Measurements from ENCODE around the gene UBD.

UBD gene

DNA sequence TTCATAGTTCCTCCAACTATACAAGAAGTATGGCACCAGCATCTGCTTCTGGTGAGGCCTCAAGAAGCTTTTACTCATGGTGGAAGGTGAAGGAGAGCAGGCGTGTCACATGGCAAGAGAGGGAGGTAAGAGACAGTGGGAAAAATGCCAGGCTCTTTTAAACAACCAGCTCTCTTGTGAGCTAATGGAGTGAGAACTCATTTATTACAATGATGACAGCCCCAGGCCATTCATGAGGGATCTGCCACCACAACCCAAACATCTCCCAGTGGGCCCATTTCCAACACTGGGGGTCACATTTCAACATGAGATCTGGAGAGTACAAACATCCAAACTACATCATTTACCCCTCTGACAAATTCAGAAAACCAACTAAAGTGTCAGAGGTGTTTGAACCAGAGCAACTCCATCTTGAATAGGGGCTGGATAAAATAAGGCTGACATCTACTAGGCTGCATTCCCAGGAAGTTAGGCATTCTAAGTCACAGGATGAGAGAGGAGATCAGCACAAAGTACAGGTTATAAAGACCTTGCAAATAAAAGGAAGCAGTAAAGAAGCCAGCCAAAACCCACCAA is 2.2 kb upstream of the UBD start:
- in situ Hi-C loops (cut with MboI; ENCODE audit: low sequenced_read_pairs) = no loop called here

DNA sequence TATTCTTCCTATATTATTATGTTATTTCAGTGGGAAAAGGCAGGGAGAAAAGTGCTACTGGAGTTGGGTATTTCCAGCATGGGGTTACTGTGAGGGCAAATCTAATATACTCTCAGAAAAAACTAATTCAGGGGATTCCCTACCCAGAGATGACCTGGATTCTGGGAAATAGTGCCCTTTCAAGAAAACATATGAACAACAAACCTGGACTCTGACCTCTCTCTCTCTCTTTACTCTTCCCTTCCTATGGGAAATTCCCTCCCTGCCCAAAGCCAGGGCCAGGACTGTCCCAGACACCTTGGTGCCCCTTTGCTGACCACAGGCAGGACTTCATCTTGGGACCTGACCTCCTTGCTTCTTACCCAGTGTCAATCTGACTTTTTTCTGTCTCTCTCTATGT is 1.6 kb upstream of the UBD start:
- in situ Hi-C loops (cut with MboI; ENCODE audit: low sequenced_read_pairs) = no loop called here

DNA sequence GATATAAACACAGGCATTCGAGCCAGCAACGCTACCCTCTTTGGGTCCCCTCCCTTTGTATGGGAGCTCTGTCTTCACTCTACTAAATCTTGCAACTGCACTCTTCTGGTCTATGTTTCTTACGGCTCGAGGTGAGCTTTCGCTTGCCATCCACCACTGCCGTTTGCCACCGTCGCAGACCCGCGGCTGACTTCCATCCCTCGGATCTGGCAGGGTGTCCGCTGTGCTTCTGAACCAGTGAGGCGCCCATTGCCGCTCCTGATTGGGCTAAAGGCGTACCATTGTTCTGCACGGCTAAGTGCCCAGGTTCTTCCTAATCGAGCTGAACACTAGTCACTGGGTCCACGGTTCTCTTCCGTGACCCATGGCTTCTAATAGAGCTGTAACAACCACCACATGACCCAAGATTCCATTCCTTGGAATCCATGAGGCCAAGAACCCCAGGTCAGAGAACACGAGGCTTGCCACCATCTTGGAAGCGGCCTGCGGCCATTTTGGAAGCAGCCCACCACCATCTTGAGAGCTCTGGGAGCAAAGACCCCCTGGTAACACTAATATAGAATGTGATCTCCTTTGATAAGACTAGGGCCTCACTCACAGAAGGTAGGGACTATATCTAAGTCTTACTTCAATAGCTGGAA is 973 bp downstream of the UBD start:
- in situ Hi-C loops (cut with MboI; ENCODE audit: low sequenced_read_pairs) = no loop called here

DNA sequence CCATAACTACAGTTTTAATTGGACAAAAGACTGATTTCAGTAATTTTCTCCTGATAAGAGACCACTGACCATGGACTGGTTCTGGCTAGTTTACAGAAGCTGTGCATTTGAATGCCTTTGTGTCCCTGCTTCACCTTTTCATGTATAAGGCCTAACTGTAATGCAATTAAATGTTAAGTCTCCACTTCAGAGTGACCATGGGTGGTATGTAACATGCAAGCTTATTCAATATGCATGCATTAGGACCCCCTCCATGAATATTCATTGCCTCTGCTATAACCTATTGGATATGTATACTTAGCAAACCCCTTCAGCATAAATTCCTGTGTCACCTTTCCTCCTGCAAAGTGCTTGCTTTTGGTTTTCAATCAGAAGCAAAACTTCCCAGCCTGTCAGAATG is 2.2 kb downstream of the UBD start:
- in situ Hi-C loops (cut with MboI; ENCODE audit: low sequenced_read_pairs) = no loop called here

DNA sequence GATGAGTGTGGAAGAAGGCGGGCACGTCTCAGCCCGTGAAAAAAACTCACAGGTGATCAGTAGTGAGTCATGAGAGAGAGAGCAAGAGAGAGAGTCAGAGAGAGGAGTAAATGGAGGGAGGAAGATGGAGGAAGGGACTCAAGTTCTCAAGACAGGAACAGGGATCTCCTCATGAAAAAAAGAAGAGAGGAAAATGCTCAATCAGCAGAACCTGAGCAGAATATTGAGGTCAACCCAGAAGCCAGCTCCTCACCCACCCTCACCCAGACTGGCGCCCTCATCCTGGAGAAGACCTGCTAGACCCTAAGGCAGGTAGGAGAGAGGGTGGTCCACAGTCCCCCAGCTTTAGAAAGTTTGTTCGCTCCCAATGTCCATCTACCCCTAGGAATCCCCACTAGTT is 4.8 kb downstream of the UBD start:
- in situ Hi-C loops (cut with MboI; ENCODE audit: low sequenced_read_pairs) = no loop called here

DNA sequence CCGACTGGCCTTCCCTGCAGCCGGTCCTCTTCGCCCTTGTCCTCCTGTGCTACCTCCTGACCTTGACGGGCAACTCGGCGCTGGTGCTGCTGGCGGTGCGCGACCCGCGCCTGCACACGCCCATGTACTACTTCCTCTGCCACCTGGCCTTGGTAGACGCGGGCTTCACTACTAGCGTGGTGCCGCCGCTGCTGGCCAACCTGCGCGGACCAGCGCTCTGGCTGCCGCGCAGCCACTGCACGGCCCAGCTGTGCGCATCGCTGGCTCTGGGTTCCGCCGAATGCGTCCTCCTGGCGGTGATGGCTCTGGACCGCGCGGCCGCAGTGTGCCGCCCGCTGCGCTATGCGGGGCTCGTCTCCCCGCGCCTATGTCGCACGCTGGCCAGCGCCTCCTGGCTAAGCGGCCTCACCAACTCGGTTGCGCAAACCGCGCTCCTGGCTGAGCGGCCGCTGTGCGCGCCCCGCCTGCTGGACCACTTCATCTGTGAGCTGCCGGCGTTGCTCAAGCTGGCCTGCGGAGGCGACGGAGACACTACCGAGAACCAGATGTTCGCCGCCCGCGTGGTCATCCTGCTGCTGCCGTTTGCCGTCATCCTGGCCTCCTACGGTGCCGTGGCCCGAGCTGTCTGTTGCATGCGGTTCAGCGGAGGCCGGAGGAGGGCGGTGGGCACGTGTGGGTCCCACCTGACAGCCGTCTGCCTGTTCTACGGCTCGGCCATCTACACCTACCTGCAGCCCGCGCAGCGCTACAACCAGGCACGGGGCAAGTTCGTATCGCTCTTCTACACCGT is 6.1 kb downstream of the UBD start:
- in situ Hi-C loops (cut with MboI; ENCODE audit: low sequenced_read_pairs) = no loop called here

DNA sequence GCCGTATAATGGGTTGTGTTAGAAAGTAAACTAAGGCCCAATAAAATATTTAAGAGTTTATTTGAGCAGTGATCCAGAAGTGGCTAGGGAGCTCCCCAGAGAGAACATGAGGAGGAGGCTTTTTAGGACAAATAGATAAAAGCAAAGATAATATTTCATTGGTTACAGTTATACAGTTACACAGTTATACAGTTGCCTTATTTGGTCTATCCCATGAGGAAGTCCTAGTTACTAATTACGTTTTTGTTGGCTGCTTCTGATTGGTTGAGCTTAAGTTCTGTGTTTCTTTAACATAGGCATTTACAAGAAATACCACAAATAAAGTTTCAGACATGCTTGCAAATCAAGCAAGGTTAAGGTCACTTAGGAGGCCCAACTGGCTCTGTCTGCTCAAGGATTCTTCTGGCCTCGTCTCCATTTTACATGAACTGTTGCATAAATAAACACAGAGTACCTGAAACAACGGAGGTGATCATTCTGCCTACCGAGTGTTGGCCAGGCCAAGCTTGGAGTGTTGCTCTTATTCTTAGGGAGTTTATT is 7.0 kb downstream of the UBD start:
- in situ Hi-C loops (cut with MboI; ENCODE audit: low sequenced_read_pairs) = no loop called here

DNA sequence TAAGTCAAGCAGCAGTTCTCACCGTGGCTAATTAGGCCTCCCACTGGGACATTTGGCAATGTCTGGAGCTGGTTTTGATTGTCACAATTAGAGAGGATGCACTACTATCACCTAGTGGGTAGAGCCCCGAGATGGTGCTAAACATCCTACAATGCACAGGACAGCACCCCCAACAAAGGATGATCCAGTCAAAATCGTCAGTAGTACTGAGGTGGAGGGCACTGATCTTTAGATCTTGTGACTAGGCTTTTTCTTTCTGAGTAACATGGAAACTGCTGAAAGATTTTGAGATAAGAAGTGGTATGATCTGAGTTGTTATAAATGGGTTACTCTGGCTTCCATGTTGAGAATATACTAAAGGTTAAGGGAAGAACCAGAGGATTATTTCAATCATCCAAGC is 12.0 kb downstream of the UBD start:
- in situ Hi-C loops (cut with MboI; ENCODE audit: low sequenced_read_pairs) = no loop called here

DNA sequence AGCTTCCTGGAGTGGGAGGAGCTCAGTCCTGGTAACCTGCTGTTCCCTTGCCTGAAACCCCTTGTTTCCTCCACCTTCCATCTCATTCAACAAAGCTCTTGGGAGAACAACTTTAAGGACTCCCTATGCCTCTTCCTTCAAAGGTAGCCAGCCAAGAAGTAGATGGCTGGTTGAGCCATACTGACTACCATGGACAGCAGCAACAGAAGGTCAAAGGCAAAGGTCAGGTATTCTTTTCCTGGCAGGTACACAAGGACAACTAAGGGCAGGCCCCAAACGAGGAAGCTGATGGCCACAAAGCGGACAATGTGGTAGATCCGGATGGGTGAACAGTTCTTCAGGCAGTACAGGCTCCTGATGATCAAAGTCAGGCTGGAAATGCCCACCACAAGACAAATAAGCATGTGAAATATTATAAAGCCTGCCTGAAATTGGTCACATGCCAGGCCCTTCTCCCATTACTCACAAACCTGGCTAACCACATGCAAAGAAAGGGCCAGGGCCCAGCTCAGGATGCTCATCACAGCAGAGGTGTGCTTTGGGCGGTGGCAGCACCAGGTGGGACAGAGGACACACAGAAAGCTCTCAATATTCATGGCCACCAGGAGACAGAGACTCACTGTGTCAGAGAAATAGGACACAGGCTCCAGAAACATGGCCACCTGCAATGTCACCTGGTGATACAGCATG is 21.7 kb downstream of the UBD start:
- in situ Hi-C loops (cut with MboI; ENCODE audit: low sequenced_read_pairs) = no loop called here

DNA sequence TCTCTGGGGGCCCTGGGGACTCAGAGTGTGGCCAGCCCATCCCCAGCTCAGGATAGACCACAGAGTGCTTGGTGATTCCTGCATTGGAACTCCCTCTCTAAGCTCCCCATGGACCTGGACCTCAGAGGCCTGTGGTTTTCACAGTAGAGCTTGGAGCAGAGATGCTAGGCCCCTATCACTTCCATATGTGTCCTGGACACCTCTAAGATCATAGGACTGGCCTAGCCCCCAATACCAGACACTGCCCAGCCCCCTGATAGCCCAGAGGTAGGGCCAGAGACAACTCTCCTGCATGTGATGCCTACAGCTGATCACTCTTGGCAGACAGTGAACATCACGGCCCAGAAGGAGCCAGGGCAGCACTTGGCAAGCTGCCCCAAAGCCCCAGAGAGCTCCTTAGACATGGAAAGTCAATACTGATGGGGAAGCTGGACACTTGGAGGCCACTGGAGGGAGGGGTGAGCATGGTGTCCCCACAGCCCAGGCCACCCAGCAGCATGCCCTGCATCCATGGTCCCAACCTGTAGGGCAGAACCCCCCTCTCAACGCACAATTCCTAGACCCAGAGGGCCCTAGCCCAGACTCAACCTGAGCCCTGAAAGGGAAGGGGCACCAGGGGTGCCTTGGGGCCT is 27.1 kb downstream of the UBD start:
- in situ Hi-C loops (cut with MboI; ENCODE audit: low sequenced_read_pairs) = no loop called here

DNA sequence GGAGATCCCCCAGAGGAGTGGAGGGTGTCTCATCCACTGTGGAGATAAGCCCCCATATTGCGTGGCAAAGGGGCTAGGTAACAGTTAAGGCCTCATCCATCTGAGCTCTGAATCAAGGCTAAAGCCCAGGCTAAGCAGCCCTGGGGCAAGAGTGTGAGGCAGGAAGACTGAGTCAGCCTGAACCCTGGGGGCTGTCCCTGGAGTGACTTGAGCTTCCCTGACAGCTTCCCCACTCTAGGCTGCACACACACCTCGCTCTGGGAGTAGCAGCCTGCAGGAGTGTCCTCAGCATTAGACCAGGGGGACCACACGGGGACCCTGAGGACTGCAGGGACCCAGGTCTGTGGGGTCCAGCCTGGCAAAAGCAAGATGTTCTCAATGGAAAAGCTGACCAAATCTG is 27.9 kb downstream of the UBD start:
- in situ Hi-C loops (cut with MboI; ENCODE audit: low sequenced_read_pairs) = no loop called here

DNA sequence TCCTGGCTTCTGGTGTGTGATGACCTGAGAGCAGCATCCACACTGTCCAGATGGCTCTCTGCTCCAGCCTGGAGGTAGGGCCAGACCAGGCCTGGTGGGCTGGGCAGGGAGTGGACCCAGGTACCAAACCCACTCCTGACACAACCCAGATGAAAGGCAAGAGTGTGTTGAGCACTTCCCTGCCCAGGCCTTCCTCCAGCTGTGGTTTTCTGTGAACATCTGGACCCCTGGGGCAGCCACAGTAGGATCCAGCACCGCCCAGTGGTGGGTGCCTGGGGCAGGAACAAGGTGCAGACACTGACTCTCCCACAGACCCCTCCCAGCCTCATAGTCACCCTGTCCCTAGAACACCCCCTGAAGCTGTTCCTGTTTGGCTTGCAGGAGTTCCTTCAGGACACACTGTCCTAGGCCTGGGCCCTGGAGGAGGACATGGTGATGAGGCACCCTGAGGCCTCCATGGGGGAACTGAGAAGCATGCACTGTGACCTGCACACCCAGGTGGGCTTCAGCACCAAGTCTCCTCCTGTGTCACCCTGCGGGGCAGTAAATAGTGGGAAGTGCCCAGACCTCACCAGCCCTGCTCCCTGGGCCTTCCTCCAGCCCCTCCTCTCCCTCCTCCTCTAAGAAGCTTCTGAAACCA is 28.7 kb downstream of the UBD start:
- in situ Hi-C loops (cut with MboI; ENCODE audit: low sequenced_read_pairs) = no loop called here

DNA sequence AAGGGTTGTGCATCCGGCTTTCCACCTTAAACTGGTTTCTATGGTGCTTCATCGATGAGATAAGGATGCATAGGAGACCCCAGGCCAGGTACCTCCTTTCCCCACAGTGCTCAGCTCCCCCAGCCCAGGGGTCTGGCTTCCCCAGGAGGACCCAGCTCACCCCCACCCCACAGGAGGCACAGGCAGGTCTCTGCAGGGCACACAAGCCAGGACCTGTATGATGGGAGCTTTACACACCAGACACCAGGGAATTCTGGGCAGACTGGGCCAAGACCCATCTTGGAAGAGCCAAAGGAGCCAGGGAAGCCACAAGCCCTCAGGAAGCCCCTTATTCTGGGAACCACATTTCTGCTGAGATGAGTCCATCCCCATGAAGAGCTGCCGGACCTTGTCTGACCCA is 29.6 kb downstream of the UBD start:
- in situ Hi-C loops (cut with MboI; ENCODE audit: low sequenced_read_pairs) = no loop called here

DNA sequence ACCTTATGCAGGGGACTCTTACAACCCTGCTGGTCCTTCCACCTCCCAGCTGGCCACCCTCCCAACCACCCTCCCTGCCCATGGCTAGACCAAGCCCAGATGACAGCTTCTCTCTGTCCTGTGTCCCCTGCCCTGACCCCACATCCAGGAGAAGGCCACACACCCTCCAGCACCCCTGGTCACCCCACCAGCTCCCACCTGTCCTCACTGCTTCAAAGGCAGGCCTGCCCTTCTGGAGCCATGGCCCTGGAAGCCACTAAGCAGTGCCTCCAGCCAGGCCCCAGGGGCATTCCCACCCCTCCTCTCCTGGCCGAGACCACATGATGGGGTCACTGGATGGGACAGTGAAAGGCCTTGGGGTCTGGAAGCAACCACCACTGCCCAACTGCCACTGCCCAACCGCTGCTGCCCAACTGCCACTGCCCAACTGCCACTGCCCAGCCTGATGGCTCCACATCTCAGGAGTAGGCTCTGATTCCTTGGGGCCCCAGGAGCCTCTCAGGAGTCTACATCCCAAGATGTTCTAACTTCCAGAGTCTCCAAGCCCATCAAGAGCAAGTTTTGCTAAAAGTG is 30.5 kb downstream of the UBD start:
- in situ Hi-C loops (cut with MboI; ENCODE audit: low sequenced_read_pairs) = no loop called here

DNA sequence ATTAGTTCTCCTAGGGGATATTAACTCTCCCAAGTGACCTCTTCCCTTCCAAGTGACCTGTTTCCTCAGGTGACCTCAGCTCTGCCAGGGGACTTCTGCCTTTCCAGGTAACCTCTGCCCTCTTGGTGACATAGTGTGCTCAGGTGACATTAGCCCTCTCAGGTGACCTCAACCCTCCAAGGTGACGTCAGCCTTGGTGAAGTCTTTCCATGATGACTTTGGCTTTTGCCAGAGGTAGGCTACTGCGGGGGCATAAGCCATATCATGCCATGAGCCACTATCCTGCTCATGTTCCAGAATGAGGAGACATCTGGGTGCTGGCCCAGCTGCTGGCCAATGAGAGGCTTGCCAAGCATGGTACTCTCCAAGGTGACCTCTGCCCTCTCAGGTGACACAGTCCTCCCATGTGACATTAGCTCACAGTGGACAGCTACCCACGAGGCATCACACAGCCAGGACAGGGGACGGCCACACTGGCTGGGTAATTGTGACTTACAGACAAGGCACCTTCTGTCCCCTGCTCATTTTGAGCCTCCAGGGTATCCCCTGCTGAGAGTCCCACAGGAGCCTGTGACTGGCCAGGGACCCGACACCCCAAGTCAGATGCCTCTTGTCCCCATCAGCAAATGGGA is 31.1 kb downstream of the UBD start:
- in situ Hi-C loops (cut with MboI; ENCODE audit: low sequenced_read_pairs) = no loop called here

DNA sequence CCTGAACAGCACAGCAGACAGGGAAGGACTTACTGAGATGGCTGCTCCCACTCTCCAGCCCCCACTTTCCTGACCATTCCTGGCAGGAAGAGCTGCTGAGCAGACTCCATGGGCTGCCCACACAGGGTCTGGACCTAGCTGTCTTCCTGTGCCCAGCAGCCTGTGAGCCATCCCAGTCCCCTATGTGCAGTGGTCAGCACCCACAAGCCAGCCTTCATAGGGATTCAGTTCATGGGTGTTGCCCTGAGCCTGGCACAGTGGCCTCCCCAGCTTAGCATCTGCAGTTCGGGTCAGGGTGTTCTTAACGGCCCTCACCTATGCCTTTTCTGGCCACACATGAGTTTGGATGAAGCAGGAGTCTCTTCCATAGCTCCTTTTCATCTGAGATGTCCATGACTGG is 32.0 kb downstream of the UBD start:
- in situ Hi-C loops (cut with MboI; ENCODE audit: low sequenced_read_pairs) = no loop called here

DNA sequence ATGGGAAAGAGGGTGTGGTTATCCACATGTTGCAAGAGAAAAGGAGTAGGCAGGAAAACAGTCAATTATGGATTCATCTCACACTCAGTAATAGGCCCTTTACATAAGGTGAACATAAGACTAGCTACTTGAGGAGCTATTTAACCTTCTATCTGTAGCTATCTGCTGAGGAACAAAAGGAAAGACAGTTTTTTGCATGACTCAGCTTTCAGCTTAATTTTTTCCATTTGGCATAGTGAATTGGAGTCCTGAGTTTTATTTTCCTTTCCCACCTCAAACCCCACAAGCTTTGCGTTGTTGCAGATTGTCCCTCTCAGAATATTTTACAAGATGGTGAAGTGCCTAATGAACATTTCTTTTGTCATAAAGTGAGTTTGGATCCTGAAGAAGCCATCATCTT is 32.4 kb downstream of the UBD start:
- in situ Hi-C loops (cut with MboI; ENCODE audit: low sequenced_read_pairs) = no loop called here

DNA sequence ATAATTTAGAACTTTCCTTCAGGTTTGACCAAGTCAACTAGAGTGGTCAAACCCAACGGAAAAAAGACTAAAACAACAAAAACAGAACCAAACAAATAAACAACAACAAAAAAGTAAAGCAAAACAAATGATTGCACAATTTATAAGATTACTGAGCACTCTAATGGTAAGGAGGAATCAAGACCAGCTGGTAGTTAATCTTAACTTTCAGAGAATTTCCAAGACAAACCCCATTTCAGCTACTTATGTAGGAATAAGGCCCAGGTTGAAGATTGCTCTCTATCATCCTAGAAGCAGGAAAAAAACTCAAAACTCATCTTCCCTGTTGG is 34.3 kb downstream of the UBD start:
- in situ Hi-C loops (cut with MboI; ENCODE audit: low sequenced_read_pairs) = no loop called here

DNA sequence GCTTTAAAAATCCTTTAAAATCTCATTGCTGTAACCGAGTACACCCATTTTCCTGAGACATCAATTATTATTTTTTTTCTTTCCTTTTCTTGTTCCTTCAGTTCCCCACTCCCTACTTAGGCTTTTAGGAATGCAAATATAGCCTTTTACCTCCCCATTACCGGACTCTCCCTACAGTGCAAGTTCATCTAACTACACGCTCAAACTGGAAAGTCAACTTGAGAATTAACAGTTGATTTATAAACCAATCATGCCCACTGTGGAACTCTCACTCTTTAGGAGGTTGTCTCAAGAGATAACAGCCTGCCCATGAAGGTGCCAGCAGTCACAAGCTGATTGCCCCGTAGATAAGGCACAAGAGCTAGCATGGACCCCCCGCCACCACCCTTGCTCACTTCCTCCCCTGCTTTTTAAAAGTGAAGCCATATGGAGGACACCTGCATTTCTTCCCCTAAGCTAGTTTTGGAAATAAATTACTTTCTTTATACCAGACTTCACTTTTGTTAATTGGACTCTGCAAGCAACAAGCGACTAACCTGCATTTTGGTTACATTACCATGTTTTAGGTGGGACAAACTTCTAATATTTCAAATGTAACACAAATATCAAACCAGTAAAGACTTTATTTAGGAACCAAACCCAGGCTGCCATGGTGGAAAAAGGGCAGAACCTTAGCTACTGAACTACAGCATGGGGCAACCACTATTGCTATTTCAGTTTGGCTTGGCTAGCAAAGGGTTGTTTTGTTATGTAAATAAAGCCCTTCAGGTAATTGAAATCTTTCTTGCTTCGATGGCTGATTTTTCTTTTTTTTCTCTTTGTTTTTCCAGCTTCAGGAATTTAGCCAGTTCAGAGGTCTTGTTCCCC is 34.9 kb downstream of the UBD start:
- in situ Hi-C loops (cut with MboI; ENCODE audit: low sequenced_read_pairs) = no loop called here
